GM12891 (cell line): ENCODE results near the gene ZNF618.

Experiments
- POLR2AphosphoS5 ChIP-seq: IDR thresholded peaks from 2 replicates; pipeline ENCODE4 v1.6.1; 2011; ENCODE audit warnings: low read depth, low read length, control low read depth
- TAF1 ChIP-seq: IDR thresholded peaks from 2 replicates; pipeline ENCODE4 v1.6.1; 2011; ENCODE audit warnings: low read depth, low read length, control low read depth

DNA sequence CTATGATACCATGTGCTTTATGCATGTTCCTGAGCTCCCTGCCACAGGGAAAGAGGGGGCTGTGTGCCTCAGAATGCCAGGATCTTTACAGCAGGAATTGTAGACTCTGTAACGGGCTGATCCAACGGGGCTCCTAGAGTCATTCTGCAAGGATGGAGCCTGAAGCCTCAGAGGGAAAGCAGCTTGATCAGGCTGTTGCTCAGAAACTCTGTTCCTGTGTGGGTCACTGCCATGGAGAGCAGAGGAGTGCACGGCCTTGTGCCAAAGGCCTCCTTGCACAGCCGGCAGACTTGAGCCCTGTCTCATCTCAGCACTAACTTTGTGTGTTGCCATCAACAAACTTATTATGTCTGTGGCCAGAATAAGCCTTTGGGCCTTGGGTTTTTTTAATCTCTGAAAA lies 150.2 kb downstream of the ZNF618 start:
- TF ChIP-seq POLR2AphosphoS5: no peak
- no peak for TF ChIP-seq TAF1
